GM19193 (cell line): Measurements from ENCODE around the gene COTL1.
A peak's percentile ranks its signal among the peaks of the same experiment; 100 is the strongest.

Experiments
- POLR2A ChIP-seq: IDR thresholded peaks from 4 replicates; pipeline ENCODE4 v1.6.1; 2011; ENCODE audit not compliant: insufficient read depth, insufficient read length; ENCODE audit errors: extremely low read depth

The COTL1 gene

GRCh38 chr16:84617791-84618580 is at the start of gene COTL1:
COTL1 (minus strand) TSS chr16:84618078; CDS start chr16:84617914, 164 bp downstream.
- peak; percentile 86 for TF ChIP-seq POLR2A

GRCh38 chr16:84665843-84666242 is 48.0 kb upstream of the COTL1 start:
- no peak for TF ChIP-seq POLR2A

DNA sequence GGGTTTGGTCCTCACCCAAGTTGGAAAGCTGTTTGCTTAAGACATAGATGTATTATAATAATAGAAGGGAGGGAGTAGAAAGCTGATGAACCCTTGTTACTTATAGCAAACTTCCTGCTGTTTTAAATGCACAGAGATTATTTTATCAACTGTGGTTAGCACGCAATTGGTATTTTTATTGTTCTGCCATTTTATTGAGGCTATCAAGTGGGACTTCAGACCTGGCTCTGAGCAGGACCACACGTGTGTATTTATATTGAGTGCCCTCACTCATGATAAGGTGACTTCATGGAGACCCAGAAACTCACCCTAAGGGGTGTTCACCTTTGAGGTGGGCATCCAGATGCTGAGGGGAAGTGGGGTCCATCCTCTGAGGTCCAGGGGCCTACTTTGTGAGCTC is 47.5 kb upstream of the COTL1 start:
- TF ChIP-seq POLR2A = no peak

GRCh38 chr16:84663433-84664101 is 45.7 kb upstream of the COTL1 start:
- no peak for TF ChIP-seq POLR2A

DNA sequence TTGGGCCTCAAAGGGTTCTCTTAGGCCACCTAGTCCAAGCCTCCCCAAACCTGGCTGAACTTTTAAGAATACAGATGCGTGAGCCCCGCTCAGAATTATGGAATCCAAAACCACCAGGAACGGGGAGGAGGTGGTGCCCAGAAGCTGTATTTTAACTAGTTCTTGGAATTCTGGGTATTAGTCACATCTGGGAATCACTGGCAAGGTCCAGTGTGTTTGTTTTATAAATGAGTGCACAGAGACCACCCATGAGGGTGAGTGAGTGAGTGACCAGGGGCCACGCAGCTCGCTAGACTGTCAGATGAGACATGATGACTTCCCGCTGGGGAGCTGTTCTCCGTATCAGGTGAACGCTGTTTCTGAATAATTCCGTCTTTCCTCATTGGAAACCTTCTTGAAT is 44.6 kb upstream of the COTL1 start:
- no peak for TF ChIP-seq POLR2A

GRCh38 chr16:84661418-84662060 is 43.7 kb upstream of the COTL1 start:
- TF ChIP-seq POLR2A = no peak

DNA sequence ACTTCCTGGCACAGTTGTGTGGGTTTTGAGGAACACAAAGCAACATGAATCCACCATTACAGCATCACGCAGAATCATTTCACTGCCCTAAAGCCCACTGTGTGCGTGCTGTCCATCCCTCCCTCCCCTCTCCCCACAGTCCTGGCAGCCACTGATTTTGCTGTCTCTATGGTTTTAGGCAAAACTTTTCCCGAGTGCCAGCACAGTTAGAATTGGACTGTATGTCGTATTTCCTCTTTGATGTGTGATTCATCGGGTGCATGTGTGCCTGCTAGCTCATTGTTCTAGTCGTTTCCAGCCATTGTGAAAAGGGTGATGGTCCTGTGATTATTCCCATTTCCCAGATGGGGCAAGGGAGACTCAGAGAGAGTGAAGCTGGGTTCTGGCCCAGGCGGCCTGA is 43.1 kb upstream of the COTL1 start:
- TF ChIP-seq POLR2A = no peak

GRCh38 chr16:84659656-84660300 is 41.9 kb upstream of the COTL1 start:
- TF ChIP-seq POLR2A = no peak

GRCh38 chr16:84658690-84659089 is 40.8 kb upstream of the COTL1 start:
- TF ChIP-seq POLR2A = no peak

- TF ChIP-seq POLR2A = no peak
These were observed 39.5 kb upstream of the COTL1 start for GRCh38 chr16:84657229-84657837.

DNA sequence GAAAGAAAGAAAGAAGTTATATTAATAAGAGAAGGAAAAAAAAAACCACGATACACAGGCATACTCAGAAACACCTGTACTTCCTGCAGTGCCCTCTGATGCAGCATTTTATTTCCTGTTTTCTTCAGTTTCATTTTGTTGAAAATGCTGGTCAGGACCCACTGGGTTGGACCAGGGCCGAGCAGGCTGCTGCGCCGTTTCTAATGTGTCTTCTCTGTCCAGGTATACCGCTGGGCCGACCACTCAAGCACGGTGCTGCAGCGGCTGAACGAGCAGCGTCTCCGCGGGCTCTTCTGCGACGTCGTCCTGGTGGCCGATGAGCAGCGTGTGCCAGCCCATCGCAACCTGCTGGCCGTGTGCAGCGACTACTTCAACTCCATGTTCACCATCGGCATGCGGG is 38.8 kb upstream of the COTL1 start:
- TF ChIP-seq POLR2A = no peak

GRCh38 chr16:84654998-84655397 is 37.1 kb upstream of the COTL1 start:
- TF ChIP-seq POLR2A = no peak

DNA sequence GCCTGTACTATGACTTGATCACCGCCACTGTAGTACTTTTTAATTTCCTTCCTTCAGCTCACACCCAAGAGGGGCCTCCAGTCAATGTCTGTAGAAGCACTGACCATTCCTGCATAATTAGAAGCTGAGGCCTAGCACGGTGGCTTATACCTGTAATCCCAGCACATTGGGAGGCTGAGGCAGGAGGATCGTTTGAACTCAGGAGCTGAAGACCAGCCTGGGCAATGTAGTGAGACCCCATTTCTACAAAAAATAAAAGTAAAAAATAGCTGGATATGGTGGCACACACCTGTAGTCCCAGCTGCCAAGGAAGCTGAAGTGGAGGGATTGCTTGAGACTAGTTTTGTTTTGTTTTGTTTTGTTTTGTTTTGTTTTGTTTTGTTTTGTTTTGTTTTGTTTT is 36.4 kb upstream of the COTL1 start:
- TF ChIP-seq POLR2A = no peak

DNA sequence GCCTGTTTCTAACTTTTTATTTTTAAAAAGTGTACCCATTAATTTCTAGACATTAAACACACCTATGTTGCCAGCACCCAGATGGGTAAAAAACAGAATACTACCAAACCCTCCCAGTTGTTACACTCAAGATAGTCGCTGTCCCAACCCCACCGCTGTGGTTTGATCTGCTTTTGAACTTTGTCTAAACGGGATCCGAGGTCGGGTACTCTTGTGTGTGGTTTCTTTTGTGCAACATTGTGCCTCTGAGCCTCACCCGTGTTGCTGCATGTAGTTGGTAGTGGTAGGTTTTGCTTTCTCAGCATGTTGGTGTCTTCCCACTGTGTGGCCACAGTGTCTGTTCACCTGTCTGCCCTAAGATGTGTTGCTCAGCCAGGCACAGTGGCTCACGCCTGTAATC is 34.7 kb upstream of the COTL1 start:
- TF ChIP-seq POLR2A = no peak
